HEK293 (cell line): Measurements from ENCODE around the gene PROM2.

Experiments
- CTCF ChIA-PET: fragments of 350-600 bp; formaldehyde crosslinking; extraction: SDS; loops from one replicate; lab custom pipeline; 2021; ENCODE audit warnings: antibody characterized with exemption; lab: Yijun Ruan, JAX
- POLR2A ChIA-PET: fragments of 300-600 bp; formaldehyde crosslinking; extraction: SDS; loops from one replicate; lab custom pipeline; 2020; ENCODE audit warnings: antibody characterized with exemption, inconsistent platforms; lab: Yijun Ruan, JAX
- H3K27ac ChIP-seq: fragments of 200-500 bp; sonication (Bioruptor generic); 2 replicates; pipeline ENCODE4 v1.5.1; 2014; ENCODE audit warnings: low read depth, low read length, control low read depth, inconsistent platforms; ENCODE audit errors: extremely low read depth
- H3K36me3 ChIP-seq, 2 experiments: fragments of 200-500 bp in 1 of 2; sonication (Bioruptor generic) in 1 of 2; 1 replicate in 1 of 2; 2 replicates in 1 of 2; pipeline ENCODE4 v1.5.1; 2014 to 2017; ENCODE audit warnings: inconsistent platforms in 2 of 2, low read length in 2 of 2; ENCODE audit not compliant: control insufficient read depth in 2 of 2, insufficient read depth in 1 of 2
- H3K4me1 ChIP-seq: fragments of 200-500 bp; sonication (Bioruptor generic); 2 replicates; pipeline ENCODE4 v1.5.1; 2014; ENCODE audit warnings: mild to moderate bottlenecking, low read length, inconsistent platforms; ENCODE audit not compliant: control insufficient read depth, insufficient read depth
- H3K4me3 ChIP-seq: 2 replicates; pipeline ENCODE4 v1.5.1; 2011; ENCODE audit warnings: low read depth, mild to moderate bottlenecking, control low read depth, low read length, moderate library complexity
- H3K9me3 ChIP-seq: fragments of 200-500 bp; sonication (Bioruptor generic); 2 replicates; pipeline ENCODE4 v1.5.1; 2014; ENCODE audit warnings: low read depth, low read length, inconsistent platforms; ENCODE audit not compliant: control insufficient read depth, insufficient read depth
- BCL11A ChIP-seq: fragments of 450-650 bp; formaldehyde crosslinking; IDR thresholded peaks from 2 replicates; pipeline ENCODE4 v1.5.1; 2016; ENCODE audit warnings: low read depth, missing biosample characterization, missing genetic modification characterization
- KLF16 ChIP-seq: fragments of 450-650 bp; formaldehyde crosslinking; IDR thresholded peaks from 2 replicates; pipeline ENCODE4 v1.5.1; 2017; ENCODE audit warnings: missing biosample characterization, missing genetic modification characterization
- SETDB1 ChIP-seq: IDR thresholded peaks from one replicate; pipeline ENCODE4 v1.6.1; 2017; ENCODE audit warnings: mild to moderate bottlenecking, low read length, moderate library complexity, mixed read lengths; ENCODE audit not compliant: insufficient read length
- TCF7L2 ChIP-seq: IDR thresholded peaks from 2 replicates; pipeline ENCODE4 v1.6.1; 2011; ENCODE audit warnings: low read depth, mild to moderate bottlenecking, inconsistent platforms, low read length, moderate library complexity, borderline replicate concordance
- ZNF10 ChIP-seq: fragments of 450-650 bp; formaldehyde crosslinking; IDR thresholded peaks from 2 replicates; pipeline ENCODE4 v1.5.1; 2017; ENCODE audit warnings: missing biosample characterization, missing genetic modification characterization
- ZNF221 ChIP-seq: fragments of 450-650 bp; formaldehyde crosslinking; IDR thresholded peaks from 2 replicates; pipeline ENCODE4 v1.5.1; 2017; ENCODE audit warnings: missing biosample characterization, missing genetic modification characterization, borderline replicate concordance
- ZNF311 ChIP-seq: fragments of 450-650 bp; formaldehyde crosslinking; IDR thresholded peaks from 2 replicates; pipeline ENCODE4 v1.5.1; 2017; ENCODE audit warnings: missing biosample characterization, missing genetic modification characterization, borderline replicate concordance
- ZNF335 ChIP-seq: fragments of 450-650 bp; formaldehyde crosslinking; conservative IDR thresholded peaks from 2 replicates; pipeline ENCODE4 v1.5.1; 2016; ENCODE audit warnings: missing biosample characterization, missing genetic modification characterization
- ZNF341 ChIP-seq: fragments of 450-650 bp; formaldehyde crosslinking; IDR thresholded peaks from 2 replicates; pipeline ENCODE4; 2016; ENCODE audit warnings: low read depth, missing biosample characterization, missing genetic modification characterization
- ZNF426 ChIP-seq: fragments of 450-650 bp; formaldehyde crosslinking; IDR thresholded peaks from 2 replicates; pipeline ENCODE4 v1.5.1; 2017; ENCODE audit warnings: missing biosample characterization, missing genetic modification characterization, mild to moderate bottlenecking, inconsistent platforms, moderate library complexity
- ZNF48 ChIP-seq: fragments of 450-650 bp; formaldehyde crosslinking; IDR thresholded peaks from 2 replicates; pipeline ENCODE4 v1.5.1; 2016; ENCODE audit warnings: missing biosample characterization, missing genetic modification characterization
- ZNF510 ChIP-seq: fragments of 450-650 bp; formaldehyde crosslinking; IDR thresholded peaks from 2 replicates; pipeline ENCODE4 v1.5.1; 2018; ENCODE audit warnings: mild to moderate bottlenecking, missing genetic modification characterization, missing biosample characterization; ENCODE audit not compliant: insufficient replicate concordance
- ZNF521 ChIP-seq: fragments of 450-650 bp; formaldehyde crosslinking; IDR thresholded peaks from 2 replicates; pipeline ENCODE4 v1.5.1; 2017; ENCODE audit warnings: missing biosample characterization, mild to moderate bottlenecking, missing genetic modification characterization
- ZNF529 ChIP-seq: fragments of 450-650 bp; formaldehyde crosslinking; IDR thresholded peaks from 2 replicates; pipeline ENCODE4 v1.5.1; 2017; ENCODE audit warnings: missing genetic modification characterization, missing biosample characterization; ENCODE audit not compliant: insufficient replicate concordance
- ZNF530 ChIP-seq: fragments of 450-650 bp; formaldehyde crosslinking; IDR thresholded peaks from 2 replicates; pipeline ENCODE4 v1.5.1; 2016; ENCODE audit warnings: low read depth, missing biosample characterization, missing genetic modification characterization
- ZNF548 ChIP-seq: fragments of 450-650 bp; formaldehyde crosslinking; IDR thresholded peaks from 2 replicates; pipeline ENCODE4 v1.5.1; 2016; ENCODE audit warnings: missing biosample characterization, missing genetic modification characterization
- ZNF558 ChIP-seq: fragments of 450-650 bp; formaldehyde crosslinking; IDR thresholded peaks from 2 replicates; pipeline ENCODE4 v1.5.1; 2016; ENCODE audit warnings: missing biosample characterization, missing genetic modification characterization
- ZNF600 ChIP-seq: fragments of 450-650 bp; formaldehyde crosslinking; IDR thresholded peaks from 2 replicates; pipeline ENCODE4 v1.5.1; 2016; ENCODE audit warnings: missing biosample characterization, missing genetic modification characterization
- ZNF658 ChIP-seq: fragments of 450-650 bp; formaldehyde crosslinking; IDR thresholded peaks from 2 replicates; pipeline ENCODE4; 2016; ENCODE audit warnings: missing biosample characterization, missing genetic modification characterization
- ZNF777 ChIP-seq: fragments of 450-650 bp; formaldehyde crosslinking; IDR thresholded peaks from 2 replicates; pipeline ENCODE4 v1.5.1; 2017; ENCODE audit warnings: missing biosample characterization, missing genetic modification characterization, borderline replicate concordance
- ZSCAN30 ChIP-seq: fragments of 450-650 bp; IDR thresholded peaks from 2 replicates; pipeline ENCODE4 v1.5.1; 2018; ENCODE audit warnings: missing biosample characterization, mild to moderate bottlenecking, missing genetic modification characterization, moderate library complexity
- TF ChIP-seq, protein P1 (sequence below): fragments of 450-650 bp; formaldehyde crosslinking; IDR thresholded peaks from 2 replicates; pipeline ENCODE4 v1.5.1; 2016; ENCODE audit warnings: missing biosample characterization, missing genetic modification characterization, borderline replicate concordance
- TF ChIP-seq, protein P2 (sequence below): fragments of 450-650 bp; formaldehyde crosslinking; IDR thresholded peaks from 2 replicates; pipeline ENCODE4 v1.5.1; 2017; ENCODE audit warnings: missing biosample characterization, mild to moderate bottlenecking, missing genetic modification characterization, moderate library complexity
- TF ChIP-seq, protein P3 (sequence below): fragments of 450-650 bp; formaldehyde crosslinking; IDR thresholded peaks from 2 replicates; pipeline ENCODE4 v1.5.1; 2016; ENCODE audit warnings: missing biosample characterization, missing genetic modification characterization
- TF ChIP-seq, protein P4 (sequence below): sonication (generic); formaldehyde crosslinking; IDR thresholded peaks from 2 replicates; pipeline ENCODE4 v1.8.1; 2022; ENCODE audit warnings: mild to moderate bottlenecking, moderate library complexity, missing genetic modification reagents

The PROM2 gene

DNA sequence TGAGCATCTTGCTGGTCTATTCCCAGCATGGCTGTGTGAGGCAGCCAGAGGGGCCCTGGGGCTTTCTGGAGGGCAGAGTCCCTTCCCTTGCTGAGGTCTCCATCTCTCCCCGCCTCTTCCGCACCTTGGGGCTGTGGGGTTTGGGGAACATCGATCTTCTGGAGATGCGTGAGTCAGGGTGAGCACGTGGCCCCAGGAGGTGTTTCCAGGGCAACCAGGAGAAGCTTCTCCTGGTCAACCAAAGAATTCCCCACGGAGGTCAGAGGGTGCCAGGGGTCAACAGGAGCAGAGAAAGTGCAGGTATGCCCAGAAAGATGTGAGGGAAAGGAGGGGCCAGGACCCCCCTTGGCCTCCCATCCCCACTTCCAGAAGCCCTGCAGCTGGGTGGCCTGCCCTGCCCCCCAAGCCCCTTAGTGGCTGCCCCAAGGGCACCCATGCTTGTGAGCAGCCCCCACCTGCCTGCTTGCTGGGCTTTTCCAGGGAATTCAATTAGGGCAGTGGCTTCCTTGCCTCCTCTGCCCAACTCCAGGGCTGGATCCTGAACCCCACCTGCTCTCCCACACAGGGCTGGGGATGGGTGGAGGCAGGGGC is 2.8 kb upstream of the PROM2 start:
- POLR2A ChIA-PET = no interaction called here
- no peak overlapping the region for H3K4me3 ChIP-seq
- no peaks in the 10 kb centered on the region for H3K36me3 ChIP-seq
- H3K9me3 ChIP-seq = no peaks in the 10 kb centered on the region
- TF ChIP-seq ZNF600 (tag by site-specific recombination) (no peak), ZNF221 (tag by site-specific recombination) (no peak), ZNF658 (tag by site-specific recombination) (no peak), ZNF311 (no peak), ZNF48 (tag by site-specific recombination) (no peak), ZSCAN30 (tag by site-specific recombination) (no peak), ZNF529 (tag by site-specific recombination) (no peak), ZNF335 (tag by site-specific recombination) (no peak), ZNF777 (no peak), ZNF548 (tag by site-specific recombination) (no peak), KLF16 (tag by site-specific recombination) (no peak), ZNF521 (tag by site-specific recombination) (no peak)
- TF ChIP-seq, protein P1, sequence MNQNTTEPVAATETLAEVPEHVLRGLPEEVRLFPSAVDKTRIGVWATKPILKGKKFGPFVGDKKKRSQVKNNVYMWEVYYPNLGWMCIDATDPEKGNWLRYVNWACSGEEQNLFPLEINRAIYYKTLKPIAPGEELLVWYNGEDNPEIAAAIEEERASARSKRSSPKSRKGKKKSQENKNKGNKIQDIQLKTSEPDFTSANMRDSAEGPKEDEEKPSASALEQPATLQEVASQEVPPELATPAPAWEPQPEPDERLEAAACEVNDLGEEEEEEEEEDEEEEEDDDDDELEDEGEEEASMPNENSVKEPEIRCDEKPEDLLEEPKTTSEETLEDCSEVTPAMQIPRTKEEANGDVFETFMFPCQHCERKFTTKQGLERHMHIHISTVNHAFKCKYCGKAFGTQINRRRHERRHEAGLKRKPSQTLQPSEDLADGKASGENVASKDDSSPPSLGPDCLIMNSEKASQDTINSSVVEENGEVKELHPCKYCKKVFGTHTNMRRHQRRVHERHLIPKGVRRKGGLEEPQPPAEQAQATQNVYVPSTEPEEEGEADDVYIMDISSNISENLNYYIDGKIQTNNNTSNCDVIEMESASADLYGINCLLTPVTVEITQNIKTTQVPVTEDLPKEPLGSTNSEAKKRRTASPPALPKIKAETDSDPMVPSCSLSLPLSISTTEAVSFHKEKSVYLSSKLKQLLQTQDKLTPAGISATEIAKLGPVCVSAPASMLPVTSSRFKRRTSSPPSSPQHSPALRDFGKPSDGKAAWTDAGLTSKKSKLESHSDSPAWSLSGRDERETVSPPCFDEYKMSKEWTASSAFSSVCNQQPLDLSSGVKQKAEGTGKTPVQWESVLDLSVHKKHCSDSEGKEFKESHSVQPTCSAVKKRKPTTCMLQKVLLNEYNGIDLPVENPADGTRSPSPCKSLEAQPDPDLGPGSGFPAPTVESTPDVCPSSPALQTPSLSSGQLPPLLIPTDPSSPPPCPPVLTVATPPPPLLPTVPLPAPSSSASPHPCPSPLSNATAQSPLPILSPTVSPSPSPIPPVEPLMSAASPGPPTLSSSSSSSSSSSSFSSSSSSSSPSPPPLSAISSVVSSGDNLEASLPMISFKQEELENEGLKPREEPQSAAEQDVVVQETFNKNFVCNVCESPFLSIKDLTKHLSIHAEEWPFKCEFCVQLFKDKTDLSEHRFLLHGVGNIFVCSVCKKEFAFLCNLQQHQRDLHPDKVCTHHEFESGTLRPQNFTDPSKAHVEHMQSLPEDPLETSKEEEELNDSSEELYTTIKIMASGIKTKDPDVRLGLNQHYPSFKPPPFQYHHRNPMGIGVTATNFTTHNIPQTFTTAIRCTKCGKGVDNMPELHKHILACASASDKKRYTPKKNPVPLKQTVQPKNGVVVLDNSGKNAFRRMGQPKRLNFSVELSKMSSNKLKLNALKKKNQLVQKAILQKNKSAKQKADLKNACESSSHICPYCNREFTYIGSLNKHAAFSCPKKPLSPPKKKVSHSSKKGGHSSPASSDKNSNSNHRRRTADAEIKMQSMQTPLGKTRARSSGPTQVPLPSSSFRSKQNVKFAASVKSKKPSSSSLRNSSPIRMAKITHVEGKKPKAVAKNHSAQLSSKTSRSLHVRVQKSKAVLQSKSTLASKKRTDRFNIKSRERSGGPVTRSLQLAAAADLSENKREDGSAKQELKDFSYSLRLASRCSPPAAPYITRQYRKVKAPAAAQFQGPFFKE (tag by site-specific recombination) = no peak
- TF ChIP-seq, all 188 proteins: peak for 0
- Histone ChIP-seq H3K4me1 (no peaks in the 10 kb centered on the region), H3K27ac (no peak overlapping the region)
- CTCF ChIA-PET = no interaction called here

DNA sequence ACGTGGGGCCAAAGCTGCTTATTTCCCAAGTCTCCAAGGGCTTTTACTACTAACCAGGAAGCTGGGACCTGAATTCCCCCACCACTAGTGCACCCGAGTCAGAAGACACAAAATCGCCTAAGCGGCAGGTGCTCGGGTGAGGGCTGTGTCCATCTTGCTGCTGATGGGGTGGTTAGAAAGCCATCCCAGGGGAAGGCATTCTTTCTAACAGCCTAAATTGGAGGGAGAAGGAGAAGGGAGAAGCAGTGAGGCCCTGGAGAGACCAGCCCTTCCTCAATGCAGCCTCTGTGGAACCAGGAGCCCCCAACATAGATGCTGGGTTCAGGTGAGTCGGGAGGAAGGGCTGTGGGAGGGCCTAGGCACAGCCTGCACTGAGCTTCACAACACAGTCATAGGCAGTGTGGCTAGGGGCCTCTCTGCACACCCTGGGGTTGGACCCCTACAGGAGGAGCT is 1.9 kb upstream of the PROM2 start:
- no peaks in the 10 kb centered on the region for H3K4me1 ChIP-seq
- no peak overlapping the region for H3K27ac ChIP-seq
- H3K4me3 ChIP-seq = no peak overlapping the region
- H3K9me3 ChIP-seq = no peaks in the 10 kb centered on the region
- ChIA-PET POLR2A (no interaction called here), CTCF (interaction anchor here (1.4 kb wide), 1 partner anchor 41 kb away, joined by 6 read pairs; no protein-coding TSS in a partner anchor)
- H3K36me3 ChIP-seq = no peaks in the 10 kb centered on the region
- TF ChIP-seq ZNF341 (tag by site-specific recombination) = no peak
- no peak for TF ChIP-seq TCF7L2
- TF ChIP-seq ZNF10 (tag by site-specific recombination) = no peak
- TF ChIP-seq BCL11A (tag by site-specific recombination) = no peak
- TF ChIP-seq, protein P2, sequence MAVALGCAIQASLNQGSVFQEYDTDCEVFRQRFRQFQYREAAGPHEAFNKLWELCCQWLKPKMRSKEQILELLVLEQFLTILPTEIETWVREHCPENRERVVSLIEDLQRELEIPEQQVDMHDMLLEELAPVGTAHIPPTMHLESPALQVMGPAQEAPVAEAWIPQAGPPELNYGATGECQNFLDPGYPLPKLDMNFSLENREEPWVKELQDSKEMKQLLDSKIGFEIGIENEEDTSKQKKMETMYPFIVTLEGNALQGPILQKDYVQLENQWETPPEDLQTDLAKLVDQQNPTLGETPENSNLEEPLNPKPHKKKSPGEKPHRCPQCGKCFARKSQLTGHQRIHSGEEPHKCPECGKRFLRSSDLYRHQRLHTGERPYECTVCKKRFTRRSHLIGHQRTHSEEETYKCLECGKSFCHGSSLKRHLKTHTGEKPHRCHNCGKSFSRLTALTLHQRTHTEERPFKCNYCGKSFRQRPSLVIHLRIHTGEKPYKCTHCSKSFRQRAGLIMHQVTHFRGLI (tag by site-specific recombination) = no peak
- no peak for TF ChIP-seq ZNF426 (tag by site-specific recombination)
- TF ChIP-seq ZNF558 (tag by site-specific recombination) = no peak
- TF ChIP-seq ZNF530 (tag by site-specific recombination) = no peak
- TF ChIP-seq ZNF510 (tag by site-specific recombination) = no peak
- TF ChIP-seq ZSCAN30 (tag by site-specific recombination) = no peak
- no peak for TF ChIP-seq SETDB1
- TF ChIP-seq, protein P3, sequence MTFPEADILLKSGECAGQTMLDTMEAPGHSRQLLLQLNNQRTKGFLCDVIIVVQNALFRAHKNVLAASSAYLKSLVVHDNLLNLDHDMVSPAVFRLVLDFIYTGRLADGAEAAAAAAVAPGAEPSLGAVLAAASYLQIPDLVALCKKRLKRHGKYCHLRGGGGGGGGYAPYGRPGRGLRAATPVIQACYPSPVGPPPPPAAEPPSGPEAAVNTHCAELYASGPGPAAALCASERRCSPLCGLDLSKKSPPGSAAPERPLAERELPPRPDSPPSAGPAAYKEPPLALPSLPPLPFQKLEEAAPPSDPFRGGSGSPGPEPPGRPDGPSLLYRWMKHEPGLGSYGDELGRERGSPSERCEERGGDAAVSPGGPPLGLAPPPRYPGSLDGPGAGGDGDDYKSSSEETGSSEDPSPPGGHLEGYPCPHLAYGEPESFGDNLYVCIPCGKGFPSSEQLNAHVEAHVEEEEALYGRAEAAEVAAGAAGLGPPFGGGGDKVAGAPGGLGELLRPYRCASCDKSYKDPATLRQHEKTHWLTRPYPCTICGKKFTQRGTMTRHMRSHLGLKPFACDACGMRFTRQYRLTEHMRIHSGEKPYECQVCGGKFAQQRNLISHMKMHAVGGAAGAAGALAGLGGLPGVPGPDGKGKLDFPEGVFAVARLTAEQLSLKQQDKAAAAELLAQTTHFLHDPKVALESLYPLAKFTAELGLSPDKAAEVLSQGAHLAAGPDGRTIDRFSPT (tag by site-specific recombination) = no peak
- TF ChIP-seq, protein P4, sequence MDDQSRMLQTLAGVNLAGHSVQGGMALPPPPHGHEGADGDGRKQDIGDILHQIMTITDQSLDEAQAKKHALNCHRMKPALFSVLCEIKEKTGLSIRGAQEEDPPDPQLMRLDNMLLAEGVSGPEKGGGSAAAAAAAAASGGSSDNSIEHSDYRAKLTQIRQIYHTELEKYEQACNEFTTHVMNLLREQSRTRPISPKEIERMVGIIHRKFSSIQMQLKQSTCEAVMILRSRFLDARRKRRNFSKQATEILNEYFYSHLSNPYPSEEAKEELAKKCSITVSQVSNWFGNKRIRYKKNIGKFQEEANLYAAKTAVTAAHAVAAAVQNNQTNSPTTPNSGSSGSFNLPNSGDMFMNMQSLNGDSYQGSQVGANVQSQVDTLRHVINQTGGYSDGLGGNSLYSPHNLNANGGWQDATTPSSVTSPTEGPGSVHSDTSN (CRISPR knock-in tag) = no peak
